Measurements from ENCODE around the gene GPHB5.

Gene GPHB5

DNA sequence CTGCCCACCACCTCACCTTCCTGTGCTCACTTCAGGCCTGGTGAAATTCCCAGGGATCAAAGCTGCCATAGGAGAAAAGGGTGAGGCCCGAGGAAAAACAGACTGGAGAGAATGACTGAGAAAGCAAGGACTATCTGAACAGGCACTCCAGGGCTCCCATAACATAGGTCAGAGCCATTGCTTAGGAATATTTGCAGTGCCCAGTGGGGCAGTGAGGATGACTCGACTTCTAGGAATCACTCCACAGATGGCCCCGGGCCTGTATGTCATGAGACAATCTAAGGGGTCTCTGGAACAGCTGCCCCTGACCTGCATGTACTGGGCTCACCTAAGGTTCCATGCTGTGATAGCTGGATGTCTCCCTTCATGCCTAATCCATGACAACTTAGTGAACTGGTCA is 51.6 kb downstream of the GPHB5 start:
- no peak for TF ChIP-seq EZH2phosphoT487 (IDR thresholded peaks at IDR 0.05; ENCODE audit: low read depth)
- Histone ChIP-seq H3K36me3 (replicated peaks; ENCODE audit: low read depth, low read length) (no peaks in the 10 kb centered on the region), H4K20me1 (ENCODE audit: insufficient read depth, low read length) (no peaks in the 10 kb centered on the region), H3K27ac (ENCODE audit: low read length) (no peak overlapping the region), H3K79me2 (ENCODE audit: low read length) (no peaks in the 10 kb centered on the region), H3K27me3 (ENCODE audit: low read depth, low read length) (no peaks in the 10 kb centered on the region), H3K4me1 (ENCODE audit: low read length) (no peaks in the 10 kb centered on the region), H3K4me2 (ENCODE audit: low read length) (no peak overlapping the region), H2AFZ (ENCODE audit: low read depth, low read length) (no peak overlapping the region), H3K9me3 (ENCODE audit: insufficient read depth, low read length) (no peaks in the 10 kb centered on the region), H3K9ac (ENCODE audit: low read length) (no peak overlapping the region), H3K4me3 (ENCODE audit: low read length) (no peak overlapping the region)

DNA sequence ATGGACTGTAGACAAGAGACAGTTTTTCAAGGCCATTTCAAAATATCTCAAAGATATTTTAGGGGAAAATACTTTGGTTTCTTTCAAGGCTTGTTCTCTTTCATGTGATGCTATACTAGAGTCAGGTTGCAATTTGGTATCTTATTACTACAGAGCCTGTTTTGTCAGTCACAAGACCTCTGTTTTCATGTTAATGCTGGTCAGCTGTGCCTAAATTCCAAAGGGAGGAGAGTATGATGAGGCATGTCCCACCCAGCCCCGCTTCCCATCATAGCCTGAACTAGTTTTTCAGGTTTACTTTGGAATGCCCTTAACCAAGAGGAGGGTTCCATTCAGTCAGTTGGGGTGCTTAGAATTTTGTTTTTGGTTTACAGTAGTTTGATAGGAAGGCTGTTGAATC is 52.6 kb downstream of the GPHB5 start:
- H3K9ac ChIP-seq (ENCODE audit: low read length): no peak overlapping the region
- H3K9me3 ChIP-seq (ENCODE audit: insufficient read depth, low read length): no peaks in the 10 kb centered on the region
- H3K36me3 ChIP-seq (replicated peaks; ENCODE audit: low read depth, low read length): no peaks in the 10 kb centered on the region
- no peak overlapping the region for H3K27ac ChIP-seq (ENCODE audit: low read length)
- H3K79me2 ChIP-seq (ENCODE audit: low read length): no peaks in the 10 kb centered on the region
- no peaks in the 10 kb centered on the region for H3K27me3 ChIP-seq (ENCODE audit: low read depth, low read length)
- no peaks in the 10 kb centered on the region for H4K20me1 ChIP-seq (ENCODE audit: insufficient read depth, low read length)
- TF ChIP-seq, protein P1, sequence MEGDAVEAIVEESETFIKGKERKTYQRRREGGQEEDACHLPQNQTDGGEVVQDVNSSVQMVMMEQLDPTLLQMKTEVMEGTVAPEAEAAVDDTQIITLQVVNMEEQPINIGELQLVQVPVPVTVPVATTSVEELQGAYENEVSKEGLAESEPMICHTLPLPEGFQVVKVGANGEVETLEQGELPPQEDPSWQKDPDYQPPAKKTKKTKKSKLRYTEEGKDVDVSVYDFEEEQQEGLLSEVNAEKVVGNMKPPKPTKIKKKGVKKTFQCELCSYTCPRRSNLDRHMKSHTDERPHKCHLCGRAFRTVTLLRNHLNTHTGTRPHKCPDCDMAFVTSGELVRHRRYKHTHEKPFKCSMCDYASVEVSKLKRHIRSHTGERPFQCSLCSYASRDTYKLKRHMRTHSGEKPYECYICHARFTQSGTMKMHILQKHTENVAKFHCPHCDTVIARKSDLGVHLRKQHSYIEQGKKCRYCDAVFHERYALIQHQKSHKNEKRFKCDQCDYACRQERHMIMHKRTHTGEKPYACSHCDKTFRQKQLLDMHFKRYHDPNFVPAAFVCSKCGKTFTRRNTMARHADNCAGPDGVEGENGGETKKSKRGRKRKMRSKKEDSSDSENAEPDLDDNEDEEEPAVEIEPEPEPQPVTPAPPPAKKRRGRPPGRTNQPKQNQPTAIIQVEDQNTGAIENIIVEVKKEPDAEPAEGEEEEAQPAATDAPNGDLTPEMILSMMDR (IDR thresholded peaks at IDR 0.05; ENCODE audit: low read depth, low read length): no peak
- no peak for TF ChIP-seq EZH2phosphoT487 (IDR thresholded peaks at IDR 0.05; ENCODE audit: low read depth)
- no peak overlapping the region for H2AFZ ChIP-seq (ENCODE audit: low read depth, low read length)
- no peak overlapping the region for H3K4me2 ChIP-seq (ENCODE audit: low read length)
- no peaks in the 10 kb centered on the region for H3K4me1 ChIP-seq (ENCODE audit: low read length)
- no peak overlapping the region for H3K4me3 ChIP-seq (ENCODE audit: low read length)

Measured in OCI-LY3 (cell line).